Umbilical cord (tissue), 2 donors: ENCODE data around the gene RERE. TPM values are rescaled to one million over a fixed set of nuclear protein-coding genes. Genes with fewer than 3 reads are reported as not detected.

Experiments used
- DNase-seq: peaks from one replicate; pipeline ENCODE4 v3.0.0-alpha.2; 2015; ENCODE audit warnings: low spot score
- total RNA-seq: library from RNA; depleted of rRNA; stranded (reverse); fragments of >200 nt; gene quantifications from one replicate; pipeline ENCODE4 v1.2.3, GENCODE V29; 2014; ENCODE audit warnings: low replicate concordance; ENCODE audit not compliant: insufficient read depth

RERE gene
- total RNA-seq, 1 donor from 2014 or later = 73.9 TPM

DNA sequence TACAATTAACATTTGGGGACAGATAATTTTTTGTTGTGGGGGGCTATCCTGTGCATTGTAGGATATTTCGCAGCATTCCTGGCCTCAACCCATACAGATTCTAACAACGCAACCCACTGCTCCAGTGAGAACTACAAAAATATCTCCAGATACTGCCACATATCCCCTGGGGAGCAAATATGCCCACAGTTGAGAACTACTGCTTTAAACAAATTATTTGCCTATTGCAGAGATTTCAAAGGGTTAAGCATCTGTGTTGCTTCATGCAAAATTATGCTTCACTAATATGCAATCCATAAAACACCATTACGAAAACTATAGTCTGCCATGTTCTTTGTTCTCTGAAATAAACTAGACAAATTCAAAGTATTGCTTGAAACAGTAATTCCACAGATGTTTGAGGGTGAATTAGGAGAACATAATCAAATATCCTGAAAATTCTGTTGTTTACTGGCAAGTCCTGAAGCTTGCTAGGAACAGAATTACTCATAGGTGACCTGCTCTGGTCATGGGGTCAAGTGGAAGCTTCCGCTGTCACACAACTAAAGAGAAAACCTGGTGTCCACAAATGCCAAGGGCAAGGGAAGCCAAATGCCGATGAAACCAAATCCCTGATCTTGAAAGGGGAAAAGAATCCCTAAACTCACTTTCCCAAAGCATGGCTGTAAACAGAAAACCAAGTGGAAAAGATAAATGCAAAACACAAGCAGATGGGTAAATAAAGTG is 149.4 kb downstream of the RERE start:
- no peak for DNase-seq

DNA sequence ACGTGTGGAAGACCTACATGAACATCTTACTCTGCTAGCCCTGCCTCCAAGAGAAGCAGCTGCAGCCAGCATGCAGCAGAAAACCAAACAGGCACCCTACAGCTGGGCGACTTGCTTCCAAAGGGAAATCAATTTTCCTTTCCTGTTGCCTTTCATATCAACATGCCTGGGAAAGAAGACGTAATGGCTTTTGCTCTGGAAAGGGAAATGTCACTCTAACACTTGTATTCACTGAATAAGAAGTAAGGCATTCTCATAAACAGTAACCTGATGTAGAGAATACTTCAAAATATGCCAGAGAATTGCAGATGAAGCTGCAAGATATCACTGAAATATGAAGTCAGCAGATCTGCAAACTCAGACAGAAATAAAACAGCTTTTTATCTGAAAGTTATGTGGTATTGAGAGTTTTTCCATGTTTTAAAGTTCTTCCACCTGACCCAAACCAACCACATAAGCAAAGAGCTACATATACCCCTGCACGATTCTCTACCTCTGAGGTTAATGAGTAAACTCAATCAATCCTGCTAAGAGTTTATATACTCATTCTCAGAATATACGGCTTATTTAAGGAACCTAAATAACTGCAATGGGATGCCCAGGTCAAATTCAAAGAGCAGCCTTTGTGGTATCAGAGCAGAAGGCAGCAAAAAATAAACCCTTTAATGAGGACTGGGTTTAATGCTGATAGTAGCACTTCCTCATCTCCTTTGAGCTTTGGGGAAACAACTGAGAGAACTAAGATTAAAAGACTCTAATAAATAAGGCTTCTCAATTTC is 150.9 kb downstream of the RERE start:
- DNase-seq = peak; percentile 65

DNA sequence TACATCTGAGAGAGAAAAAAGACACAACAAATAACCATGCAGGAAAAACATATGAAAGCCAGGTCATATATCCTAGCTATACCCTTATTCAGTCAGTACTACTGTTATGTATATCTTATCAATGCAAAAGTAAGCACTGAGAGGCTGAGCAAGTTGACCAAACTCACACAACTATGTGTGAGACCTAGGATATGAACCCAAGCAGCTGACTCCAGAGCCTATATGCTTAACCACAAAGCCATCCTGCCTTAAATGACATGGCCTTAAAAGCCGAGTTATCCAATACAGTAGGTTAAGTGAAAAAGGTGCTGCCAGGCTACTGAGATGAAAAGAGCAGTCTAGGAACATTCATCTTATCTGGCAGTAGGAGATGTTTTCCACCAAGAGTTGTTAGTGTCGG is 151.6 kb downstream of the RERE start:
- no peak for DNase-seq

DNA sequence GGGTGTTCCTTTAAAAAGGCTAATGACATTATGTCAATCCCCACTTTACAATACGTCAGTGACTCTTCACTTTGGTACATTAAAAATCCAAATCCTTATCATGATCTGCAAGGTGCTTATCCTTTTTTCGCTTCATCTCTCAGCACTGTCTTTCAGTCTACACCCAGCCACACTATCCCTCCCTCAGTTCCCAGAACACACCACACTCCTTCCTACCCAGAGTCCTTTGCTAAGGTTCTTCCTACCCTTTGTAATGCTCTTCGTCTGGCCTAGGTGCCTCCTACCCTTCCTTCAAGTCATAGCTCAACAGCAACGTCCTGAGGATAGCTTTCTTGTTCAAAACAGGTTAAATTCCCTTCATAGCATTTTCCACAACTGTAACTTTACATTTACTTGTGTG is 152.6 kb downstream of the RERE start:
- no peak for DNase-seq

DNA sequence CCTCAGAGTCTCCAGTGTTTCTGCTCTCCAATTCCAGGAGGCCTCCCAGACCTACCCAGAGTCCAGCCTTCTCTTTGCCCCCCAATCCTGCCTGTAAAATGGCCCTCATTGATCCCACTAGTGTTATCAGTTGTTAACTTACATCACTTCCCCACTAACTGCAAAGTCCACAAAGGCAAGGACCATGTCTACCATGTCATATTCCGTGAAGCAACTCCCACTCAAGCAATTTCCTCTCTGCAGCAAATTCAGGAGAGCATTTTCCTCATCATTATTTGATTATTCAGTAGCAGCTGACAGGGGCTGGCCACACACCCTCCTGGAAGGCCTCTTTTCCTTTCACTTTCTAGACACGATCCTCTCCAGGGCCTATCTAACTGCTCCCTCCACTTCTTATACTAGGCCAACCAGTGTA is 153.5 kb downstream of the RERE start:
- no peak for DNase-seq

DNA sequence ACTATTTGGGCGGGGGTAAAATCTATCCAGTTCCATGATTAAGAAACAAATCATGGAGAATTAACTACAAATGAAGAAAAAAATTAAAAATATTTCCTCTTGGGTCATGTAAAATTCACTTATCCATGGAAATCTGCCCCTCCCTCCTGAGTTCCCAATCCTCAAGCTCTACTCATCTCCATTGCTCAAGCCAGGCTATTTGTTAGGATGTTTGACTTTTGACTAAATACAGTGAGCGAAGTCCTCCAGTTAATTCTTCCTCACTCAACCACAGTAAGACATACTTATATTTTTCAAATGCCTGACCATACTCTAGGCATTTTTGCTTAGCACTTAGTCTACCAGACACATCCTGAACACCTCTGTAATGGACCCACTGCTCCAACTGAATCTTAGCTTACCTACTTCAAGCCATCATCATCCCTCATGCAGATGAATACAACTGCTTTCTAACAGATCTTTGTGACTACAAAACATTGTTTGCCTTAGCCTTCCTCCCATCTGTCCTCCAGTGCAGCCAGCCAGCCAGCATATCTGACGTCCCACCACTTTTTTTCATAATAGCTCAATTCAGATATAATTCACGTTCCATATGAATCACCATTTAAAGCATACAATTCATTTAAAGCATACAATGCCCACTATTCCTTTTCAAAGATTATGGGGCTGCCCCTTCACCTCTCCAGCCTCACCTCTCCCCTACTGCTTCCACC is 154.2 kb downstream of the RERE start:
- DNase-seq = no peak

DNA sequence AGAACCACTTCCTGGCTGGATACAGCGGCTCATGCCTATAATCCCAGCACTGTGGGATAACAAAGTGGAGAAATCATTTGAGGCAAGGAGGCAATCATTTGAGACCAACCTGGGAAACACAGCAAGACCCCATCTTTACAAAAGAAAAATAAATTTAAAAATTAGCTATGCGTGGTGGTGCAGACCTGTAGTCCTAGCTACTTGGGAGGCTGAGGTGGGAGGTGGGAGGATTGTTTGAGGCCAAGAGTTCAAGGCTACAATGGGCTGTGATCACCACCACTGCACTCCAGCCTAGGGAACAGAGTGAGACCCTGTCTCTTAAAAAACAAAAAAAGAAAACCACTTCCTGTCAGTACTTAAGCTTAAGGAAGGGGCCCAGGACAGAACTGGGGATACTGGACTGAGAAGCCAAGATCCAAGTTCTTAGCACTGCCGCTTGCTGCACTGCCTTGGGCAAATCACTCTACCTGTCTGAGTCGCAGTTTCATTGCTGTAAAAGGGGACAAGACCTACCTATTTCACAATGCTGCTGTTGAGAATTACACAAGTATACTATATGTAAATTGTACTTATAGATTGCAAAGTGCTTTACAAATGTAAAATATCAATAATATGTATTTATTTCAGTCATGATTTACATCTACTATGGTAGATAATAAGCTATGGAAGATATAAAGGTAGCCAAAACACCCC is 154.9 kb downstream of the RERE start:
- no peak for DNase-seq

DNA sequence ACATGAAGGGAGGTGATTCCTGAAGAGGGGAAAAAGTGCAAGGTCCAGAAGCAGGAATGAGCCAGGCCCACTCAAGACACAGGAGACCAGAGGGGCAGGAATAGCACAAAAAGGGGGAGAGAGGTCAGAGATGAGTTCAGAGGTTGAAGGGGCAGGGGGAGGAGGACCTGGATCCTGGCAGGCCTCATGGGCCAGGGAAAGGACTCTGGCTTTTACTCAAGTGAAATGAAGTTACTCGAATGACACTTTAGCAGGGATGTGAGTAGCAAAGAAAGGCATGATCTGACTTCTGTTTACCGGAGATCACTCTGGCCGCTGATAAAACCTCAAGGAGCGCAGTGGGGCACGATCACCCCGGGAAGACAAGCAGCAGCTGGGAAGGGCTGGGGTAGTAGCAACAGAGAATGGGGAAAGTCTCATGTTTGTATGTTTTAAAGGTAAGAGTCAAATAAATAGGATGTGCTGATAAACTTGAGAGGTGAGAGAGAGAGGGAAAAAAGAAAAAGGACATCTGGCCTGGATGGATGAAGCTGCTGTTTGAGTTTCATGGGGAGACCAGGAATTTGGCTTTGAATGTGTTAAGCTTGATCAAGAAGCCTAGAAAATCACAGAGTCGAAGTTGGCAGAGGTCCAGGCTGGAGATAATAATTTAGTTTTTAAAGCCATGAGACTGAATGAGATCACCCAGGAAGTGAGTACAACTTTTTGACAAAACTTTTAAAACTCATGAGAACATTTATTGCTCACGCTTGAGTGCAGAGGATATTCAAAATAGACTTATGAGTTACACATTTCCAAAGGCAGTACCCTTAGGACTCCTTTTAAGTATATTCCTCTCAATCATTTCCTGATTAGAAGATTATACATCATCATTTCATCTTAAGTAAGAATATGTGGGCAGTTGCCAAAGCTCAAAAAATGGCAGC is 156.0 kb downstream of the RERE start:
- DNase-seq = peak; percentile 84

DNA sequence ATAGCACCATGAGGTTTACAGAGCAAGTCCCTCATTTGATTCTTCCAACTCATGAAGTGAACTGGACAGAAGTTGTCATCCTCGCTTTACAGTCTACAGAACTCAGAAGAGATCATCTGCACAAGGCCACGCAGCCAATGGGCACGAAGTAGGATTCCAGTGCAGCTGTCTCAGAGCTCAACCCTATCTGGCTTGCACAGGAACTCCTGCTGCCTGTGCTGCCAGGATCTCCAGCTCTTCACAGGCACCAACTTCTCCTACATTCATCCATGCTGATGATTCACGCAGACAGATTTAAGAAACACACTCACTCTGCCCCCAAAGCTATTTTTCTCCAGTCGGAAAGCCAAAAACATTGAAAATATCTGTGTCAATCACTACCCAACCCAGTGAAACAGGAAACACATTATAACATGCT is 157.0 kb downstream of the RERE start:
- peak; percentile 97 for DNase-seq

DNA sequence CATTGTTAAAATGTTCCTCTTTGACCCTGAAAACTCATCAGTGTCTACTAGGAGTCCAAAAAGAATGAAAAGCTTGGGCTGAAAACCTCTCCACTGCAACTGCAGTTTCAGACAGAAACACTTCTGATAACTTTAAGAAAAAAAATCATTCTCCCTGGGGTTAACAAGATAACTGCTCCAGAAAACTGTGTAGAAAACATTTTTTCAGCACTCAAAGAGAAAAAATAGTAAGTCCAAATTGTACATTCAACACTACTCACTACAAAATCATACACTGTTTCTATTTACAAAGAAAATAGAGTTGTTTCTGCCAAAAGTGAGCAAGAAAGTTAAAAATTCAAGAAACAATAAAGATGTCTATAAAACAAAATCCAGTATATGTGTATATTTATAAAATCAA is 157.8 kb downstream of the RERE start:
- DNase-seq = peak; percentile 28

DNA sequence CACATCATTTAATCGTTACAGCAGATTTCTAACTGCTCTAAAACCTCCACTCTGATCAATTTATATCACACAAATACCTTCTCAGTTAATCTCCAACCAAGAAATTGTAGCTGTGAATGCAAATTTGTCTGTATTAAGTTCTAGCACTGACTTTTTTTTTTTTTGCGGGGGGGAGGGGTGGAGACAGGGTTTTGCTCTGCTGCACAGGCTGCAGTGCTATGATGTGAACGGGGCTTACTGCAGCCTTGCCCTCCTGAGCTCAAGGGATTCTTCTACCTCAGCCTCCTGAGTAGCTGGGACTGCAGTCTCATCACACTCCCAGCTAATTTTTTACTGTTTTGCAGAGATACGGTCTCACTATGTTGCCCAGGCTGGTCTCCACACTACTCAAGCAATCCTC is 163.6 kb downstream of the RERE start:
- no peak for DNase-seq

DNA sequence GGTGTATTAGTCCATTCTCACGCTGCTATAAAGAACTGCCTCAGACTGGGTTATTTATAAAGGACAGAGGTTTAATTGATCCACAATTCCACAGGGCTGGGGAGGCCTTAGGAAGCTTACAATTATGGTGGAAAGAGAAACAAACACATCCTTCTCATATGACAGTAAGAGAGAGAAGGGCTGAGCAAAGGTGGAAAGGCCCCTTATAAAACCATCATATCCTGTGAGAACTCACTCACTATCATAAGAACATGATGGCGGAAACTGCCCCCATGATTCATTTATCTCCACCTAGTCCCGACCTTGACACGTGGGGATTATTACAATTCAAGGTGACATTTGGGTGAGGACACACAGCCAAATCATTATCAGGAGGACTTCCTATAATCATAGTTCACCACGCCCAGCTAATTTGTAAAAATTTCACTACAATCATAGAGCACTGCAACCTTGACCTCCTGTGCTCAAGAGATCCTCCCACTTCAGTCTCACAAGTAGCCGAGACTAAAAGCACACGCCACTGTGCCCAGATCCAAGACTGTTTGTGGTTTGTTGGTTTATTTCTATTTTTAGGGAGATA is 164.9 kb downstream of the RERE start:
- DNase-seq = no peak

DNA sequence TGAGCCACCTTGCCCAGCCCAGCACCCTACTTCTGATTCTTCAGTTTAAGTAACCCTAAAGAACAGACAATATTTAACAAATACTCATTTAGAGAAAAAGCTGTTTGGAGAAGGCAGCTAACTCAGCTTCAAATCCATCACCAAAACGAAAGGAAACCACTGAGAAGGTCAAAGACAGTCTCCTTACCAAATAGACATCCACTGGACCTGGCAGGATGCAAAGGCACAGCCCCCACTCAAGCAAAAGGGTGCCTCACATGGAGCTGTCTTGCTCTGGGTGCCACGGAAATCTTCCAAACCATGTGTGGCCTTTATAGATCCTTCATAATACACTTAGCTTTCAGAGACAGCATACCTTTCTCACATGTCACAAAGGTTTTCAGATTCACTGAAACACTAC is 165.5 kb downstream of the RERE start:
- DNase-seq = no peak

DNA sequence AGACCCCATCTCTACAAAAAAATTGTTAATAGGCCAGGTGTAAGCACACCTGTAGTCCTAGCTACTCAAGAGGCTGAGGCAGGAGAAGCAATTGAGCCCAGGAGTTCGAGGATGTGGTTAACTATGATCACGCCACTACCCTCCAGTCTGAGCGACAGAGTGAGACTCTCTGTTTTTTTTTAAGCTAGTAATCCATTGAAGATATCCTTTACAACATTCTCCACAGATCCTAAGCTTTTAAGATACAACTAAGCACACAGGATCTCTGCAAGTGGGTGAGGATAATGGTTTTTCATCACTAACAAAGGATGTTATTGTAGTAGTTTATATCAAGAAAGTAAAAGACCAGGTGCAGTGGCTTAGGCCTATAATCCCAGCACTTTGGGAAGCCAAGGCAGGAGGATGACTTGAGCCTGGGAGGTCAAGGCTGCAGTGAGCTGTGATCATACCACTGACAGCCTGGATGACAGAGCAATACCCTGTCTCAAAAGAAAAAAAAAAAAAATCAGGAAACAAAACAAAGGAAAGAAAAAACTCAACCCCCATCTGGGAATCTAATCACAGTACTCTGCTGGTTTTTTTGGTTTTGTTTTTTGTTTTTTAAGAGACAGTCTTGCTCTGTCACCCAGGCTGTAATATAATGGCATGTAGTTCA is 166.1 kb downstream of the RERE start:
- DNase-seq = no peak

DNA sequence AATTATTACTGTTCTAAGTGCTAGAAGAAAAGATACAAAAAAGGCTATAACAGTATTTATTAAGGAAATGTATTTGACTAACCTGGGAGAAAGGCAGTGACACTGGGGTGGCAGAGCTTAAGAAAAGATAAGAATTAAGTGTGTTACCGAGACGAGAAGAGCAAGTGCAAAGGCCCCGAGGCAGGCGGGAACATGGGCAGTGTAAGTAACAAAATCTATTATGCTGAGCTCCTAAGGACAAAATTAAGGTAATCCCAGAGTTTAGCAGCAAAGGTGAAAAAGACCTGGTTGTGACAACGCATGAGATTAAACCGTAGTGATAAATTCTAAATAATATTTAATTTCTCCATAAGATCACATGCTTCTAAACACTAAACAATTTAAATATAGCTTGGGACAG is 167.6 kb downstream of the RERE start:
- no peak for DNase-seq

DNA sequence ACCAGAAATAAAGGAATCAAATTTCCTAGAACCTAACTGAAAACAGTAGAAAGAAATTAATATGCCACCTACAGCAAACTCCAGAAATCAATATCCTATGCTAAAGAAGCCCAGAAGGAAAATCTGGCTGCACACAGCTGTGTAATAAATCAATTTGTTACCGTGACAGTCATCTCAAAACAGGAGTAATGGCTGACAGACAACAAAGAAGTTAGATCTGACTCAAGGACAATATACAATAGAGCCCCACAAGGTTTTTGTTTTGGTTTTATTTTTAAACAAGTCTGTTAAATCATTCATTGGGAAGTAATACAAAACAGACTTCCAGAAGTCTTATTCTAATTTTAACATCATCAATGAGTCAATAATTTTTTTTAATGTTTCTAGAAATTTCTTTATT is 168.4 kb downstream of the RERE start:
- no peak for DNase-seq

DNA sequence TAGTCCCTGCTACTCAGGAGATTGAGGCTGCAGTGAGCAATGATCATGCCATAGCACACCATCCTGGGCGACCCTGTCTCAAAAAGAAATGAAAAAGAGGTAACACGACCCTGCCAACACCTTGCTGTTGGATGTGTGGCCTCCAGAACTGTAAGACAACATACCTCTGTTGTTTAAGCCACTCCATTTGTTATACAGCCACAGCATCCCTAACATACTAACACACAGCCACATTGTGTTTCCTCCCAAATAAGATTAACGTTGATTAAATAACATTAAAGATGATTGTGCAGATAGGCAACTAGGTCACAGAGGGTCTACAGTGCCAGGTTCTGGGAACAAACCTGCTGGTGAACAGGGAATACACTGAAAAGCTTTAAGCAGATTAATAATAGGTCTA is 170.4 kb downstream of the RERE start:
- no peak for DNase-seq

DNA sequence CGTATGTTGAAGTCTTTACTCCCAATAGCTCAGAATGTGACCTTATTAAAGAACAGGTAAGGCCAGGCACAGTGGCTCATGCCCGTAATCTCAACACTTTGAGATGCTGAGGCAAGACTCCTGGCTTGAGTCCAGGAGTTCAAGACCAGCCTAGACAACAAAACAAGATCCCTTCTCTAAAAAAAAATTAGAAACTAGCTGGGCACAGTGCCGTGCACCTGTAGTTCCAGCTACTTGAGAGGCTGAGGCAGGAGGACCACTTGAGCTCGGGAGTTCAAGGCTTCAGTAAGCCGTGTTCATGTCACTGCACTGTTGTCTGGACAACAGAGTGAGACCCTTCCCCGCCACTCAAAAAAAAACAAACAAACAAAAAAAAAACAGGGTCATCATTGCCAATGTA is 171.3 kb downstream of the RERE start:
- no peak for DNase-seq

DNA sequence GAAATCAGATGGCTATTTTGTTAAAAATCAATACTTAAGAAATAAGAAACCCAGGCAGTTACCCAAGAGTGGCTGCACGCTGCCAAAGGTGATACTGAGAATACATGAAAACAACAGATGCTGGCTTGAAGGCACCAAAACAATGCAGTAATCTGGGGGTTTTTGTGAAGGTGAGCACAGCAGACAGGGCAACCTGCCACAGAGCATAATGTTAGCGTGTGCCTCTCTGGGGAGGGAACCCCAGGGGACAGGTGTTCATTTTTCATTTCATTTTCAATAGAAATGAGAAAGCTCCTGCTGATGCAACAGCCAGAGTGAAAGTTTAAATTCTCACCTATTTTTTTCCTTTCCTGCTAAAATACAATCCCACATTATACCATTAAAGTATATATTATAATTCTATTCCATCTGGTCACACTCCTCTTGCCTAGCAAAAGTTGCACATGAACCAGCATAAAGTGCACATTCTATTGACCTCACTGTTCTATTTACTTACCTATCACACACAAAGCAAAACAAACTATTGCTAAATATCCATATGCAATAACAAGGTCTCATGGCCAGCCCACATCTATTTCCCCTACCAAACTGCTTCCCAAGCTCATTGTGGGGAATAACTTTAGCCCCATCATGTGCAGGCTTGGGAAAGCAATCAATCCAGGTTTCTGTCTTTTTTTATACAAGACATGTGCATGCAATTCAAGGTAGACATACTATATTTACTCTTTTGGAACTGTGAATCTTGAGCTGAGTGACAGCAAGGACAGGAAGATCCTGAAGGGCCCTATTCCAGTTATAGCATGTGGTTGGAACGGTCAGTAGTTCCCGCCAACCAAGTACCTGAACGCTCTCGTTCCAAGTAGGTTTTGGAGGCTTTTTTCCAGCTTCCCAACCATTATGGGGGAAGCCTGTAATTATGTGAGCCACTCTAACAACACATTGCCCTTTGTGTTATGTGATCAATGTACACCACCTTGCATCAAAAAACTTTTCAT is 173.6 kb downstream of the RERE start:
- DNase-seq = no peak
